ENCODE data around the gene CROCC.

DNA sequence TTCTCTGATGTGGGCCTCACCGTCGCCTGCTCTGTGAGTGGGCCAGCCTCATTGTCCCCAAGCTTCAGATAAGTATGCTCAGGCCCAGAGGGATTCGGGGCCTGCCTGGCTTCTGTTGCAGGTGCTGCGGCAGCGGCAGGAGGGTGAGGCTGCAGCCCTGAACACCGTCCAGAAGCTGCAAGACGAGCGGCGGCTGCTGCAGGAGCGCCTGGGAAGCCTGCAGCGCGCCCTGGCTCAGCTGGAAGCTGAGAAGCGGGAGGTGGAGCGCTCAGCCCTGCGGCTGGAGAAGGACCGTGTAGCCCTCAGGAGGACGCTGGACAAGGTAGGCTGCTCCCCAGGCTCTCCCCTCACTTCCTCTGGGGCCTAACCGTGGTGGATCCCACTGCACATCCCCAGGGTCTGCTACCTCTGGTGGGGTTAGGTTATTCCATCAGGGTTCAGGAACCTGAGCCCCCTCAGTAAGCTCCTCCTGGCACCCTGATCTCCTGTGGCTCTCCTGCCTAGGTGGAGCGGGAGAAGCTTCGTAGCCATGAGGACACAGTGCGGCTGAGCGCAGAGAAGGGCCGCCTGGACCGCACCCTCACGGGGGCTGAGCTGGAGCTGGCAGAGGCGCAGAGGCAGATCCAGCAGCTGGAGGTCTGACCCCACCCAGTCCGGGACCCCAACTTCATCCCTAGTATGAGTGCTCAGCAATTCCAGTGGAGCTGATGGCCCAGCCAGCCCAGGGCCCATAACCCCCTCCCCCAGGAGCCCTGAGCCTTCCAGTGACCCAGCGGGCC lies 48.6 kb downstream of the CROCC start:
- TF ChIP-seq SIN3A (IDR thresholded peaks at IDR 0.05; ENCODE audit: borderline replicate concordance, insufficient read depth, low read length) (no peak), TAF1 (IDR thresholded peaks at IDR 0.05; ENCODE audit: borderline replicate concordance, insufficient read depth, low read length) (no peak), POLR2AphosphoS5 (IDR thresholded peaks at IDR 0.05; ENCODE audit: low read depth, low read length) (no peak), FOXP2 (optimal IDR thresholded peaks at IDR 0.05; ENCODE audit: borderline replicate concordance, extremely low read depth, extremely low read length, insufficient read depth) (no peak)
- TF ChIP-seq, protein P1, sequence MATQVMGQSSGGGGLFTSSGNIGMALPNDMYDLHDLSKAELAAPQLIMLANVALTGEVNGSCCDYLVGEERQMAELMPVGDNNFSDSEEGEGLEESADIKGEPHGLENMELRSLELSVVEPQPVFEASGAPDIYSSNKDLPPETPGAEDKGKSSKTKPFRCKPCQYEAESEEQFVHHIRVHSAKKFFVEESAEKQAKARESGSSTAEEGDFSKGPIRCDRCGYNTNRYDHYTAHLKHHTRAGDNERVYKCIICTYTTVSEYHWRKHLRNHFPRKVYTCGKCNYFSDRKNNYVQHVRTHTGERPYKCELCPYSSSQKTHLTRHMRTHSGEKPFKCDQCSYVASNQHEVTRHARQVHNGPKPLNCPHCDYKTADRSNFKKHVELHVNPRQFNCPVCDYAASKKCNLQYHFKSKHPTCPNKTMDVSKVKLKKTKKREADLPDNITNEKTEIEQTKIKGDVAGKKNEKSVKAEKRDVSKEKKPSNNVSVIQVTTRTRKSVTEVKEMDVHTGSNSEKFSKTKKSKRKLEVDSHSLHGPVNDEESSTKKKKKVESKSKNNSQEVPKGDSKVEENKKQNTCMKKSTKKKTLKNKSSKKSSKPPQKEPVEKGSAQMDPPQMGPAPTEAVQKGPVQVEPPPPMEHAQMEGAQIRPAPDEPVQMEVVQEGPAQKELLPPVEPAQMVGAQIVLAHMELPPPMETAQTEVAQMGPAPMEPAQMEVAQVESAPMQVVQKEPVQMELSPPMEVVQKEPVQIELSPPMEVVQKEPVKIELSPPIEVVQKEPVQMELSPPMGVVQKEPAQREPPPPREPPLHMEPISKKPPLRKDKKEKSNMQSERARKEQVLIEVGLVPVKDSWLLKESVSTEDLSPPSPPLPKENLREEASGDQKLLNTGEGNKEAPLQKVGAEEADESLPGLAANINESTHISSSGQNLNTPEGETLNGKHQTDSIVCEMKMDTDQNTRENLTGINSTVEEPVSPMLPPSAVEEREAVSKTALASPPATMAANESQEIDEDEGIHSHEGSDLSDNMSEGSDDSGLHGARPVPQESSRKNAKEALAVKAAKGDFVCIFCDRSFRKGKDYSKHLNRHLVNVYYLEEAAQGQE (IDR thresholded peaks at IDR 0.05; ENCODE audit: insufficient read depth in 1 of 2, low read depth in 2 of 2, low read length in 2 of 2), result no peak

All from PFSK-1 (cell line).